BJ (cell line): ENCODE data around the gene RMP24.

Experiments
- CTCF ChIA-PET: fragments of 350-600 bp; formaldehyde crosslinking; extraction: SDS; loops from one replicate; lab custom pipeline; 2021; ENCODE audit warnings: antibody characterized with exemption, inconsistent platforms; lab: Yijun Ruan, JAX
- POLR2A ChIA-PET: fragments of 300-600 bp; sonication (Branson Sonifier 250); formaldehyde crosslinking; extraction: SDS; loops from one replicate; lab custom pipeline; 2021; ENCODE audit warnings: antibody characterized with exemption; lab: Charles Lee
- DNase-seq: peaks from one replicate; pipeline ENCODE4 v3.0.0-alpha.2; 2011; ENCODE audit warnings: low read depth
- H3K27me3 ChIP-seq: 2 replicates; pipeline ENCODE4 v1.6.0; 2011; ENCODE audit warnings: low read length; ENCODE audit not compliant: control insufficient read depth, insufficient read depth
- H3K36me3 ChIP-seq: 2 replicates; pipeline ENCODE4 v1.5.1; 2011; ENCODE audit warnings: low read length; ENCODE audit not compliant: control insufficient read depth, insufficient read depth
- H3K4me3 ChIP-seq: 2 replicates; pipeline ENCODE4 v1.5.1; 2011; ENCODE audit warnings: low read depth, mild to moderate bottlenecking, control low read depth, low read length
- CTCF ChIP-seq: IDR thresholded peaks from 2 replicates; pipeline ENCODE4 v1.5.1; 2011; ENCODE audit warnings: low read depth, mild to moderate bottlenecking, control low read depth, inconsistent platforms, low read length, moderate library complexity; ENCODE audit not compliant: insufficient read depth

Gene RMP24

GRCh38 chr18:35999925-36000324 lies 27.4 kb downstream of the RMP24 start:
- DNase-seq = no peak
- CTCF ChIA-PET = interaction anchor here (1.0 kb wide), 1 partner anchor 586 kb away, joined by 3 read pairs; no protein-coding TSS in a partner anchor
- Histone ChIP-seq H3K4me3 (no peak overlapping the region), H3K36me3 (no peaks in the 10 kb centered on the region), H3K27me3 (no peaks in the 10 kb centered on the region)
- POLR2A ChIA-PET = no interaction called here
- TF ChIP-seq CTCF = no peak

DNA sequence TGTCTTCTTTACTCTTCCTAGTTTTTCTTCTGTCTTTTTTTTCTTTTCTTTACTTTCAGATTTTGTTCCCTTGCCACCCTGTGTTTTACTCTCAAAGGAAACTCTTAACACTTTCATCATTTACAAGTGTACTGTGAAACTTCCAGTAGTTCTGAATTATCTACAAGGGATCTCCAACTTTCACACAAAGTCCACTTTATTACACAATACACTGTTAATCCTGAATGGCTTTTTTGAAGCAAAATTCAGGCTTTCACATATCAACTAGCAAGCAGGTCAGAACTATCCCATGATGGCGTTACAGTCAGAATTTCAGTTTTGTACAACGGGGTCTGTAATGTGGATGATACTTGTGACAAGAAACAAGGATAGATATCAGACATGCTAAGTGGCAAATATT lies 34.5 kb downstream of the RMP24 start:
- no peak for TF ChIP-seq CTCF
- H3K36me3 ChIP-seq = no peaks in the 10 kb centered on the region
- no peak for DNase-seq
- ChIA-PET CTCF (interaction anchor here (1.6 kb wide), 1 partner anchor 11 kb away, joined by 7 read pairs; no protein-coding TSS in a partner anchor), POLR2A (no interaction called here)
- H3K4me3 ChIP-seq = no peak overlapping the region
- H3K27me3 ChIP-seq = no peaks in the 10 kb centered on the region

- CTCF ChIA-PET = interaction anchor here (1.0 kb wide), 1 partner anchor 16 kb away, joined by 3 read pairs; no protein-coding TSS in a partner anchor
- no peak for TF ChIP-seq CTCF
- H3K4me3 ChIP-seq = no peak overlapping the region
- no peak for DNase-seq
- H3K36me3 ChIP-seq = no peaks in the 10 kb centered on the region
- POLR2A ChIA-PET = no interaction called here
- H3K27me3 ChIP-seq = no peaks in the 10 kb centered on the region
Observed at GRCh38 chr18:36009214-36009613, 36.7 kb downstream of the RMP24 start.

GRCh38 chr18:36012891-36013290 lies 40.4 kb downstream of the RMP24 start:
- Histone ChIP-seq H3K36me3 (no peaks in the 10 kb centered on the region), H3K27me3 (no peaks in the 10 kb centered on the region), H3K4me3 (no peak overlapping the region)
- ChIA-PET CTCF (no interaction called here), POLR2A (no interaction called here)
- TF ChIP-seq CTCF = no peak
- no peak for DNase-seq

GRCh38 chr18:36015629-36016028 lies 43.1 kb downstream of the RMP24 start:
- no peak for TF ChIP-seq CTCF
- no peak overlapping the region for H3K4me3 ChIP-seq
- H3K36me3 ChIP-seq = no peaks in the 10 kb centered on the region
- DNase-seq = no peak
- ChIA-PET POLR2A (no interaction called here), CTCF (interaction anchor here (1.3 to 2.6 kb wide), 3 partner anchors 17 to 266 kb away, joined by 3 to 16 read pairs (median 6); no protein-coding TSS in a partner anchor)
- no peaks in the 10 kb centered on the region for H3K27me3 ChIP-seq
